HG03060 (cell line): ENCODE results near the gene HOGA1.

Experiments used
- ATAC-seq: cut with Tn5 transposase; IDR thresholded peaks from one replicate; pipeline ENCODE4 v1.9.1; 2021; ENCODE audit warnings: low read depth, moderate number of reproducible peaks; ENCODE audit not compliant: unreplicated experiment

The HOGA1 gene

GRCh38 chr10:97584060-97584797 is at the start of gene HOGA1:
HOGA1 (plus strand) TSS chr10:97584389; CDS start chr10:97584704, 315 bp downstream.
- peak; percentile 66 for ATAC-seq

- ATAC-seq, result no peak
These were observed 49.3 kb upstream of the HOGA1 start for GRCh38 chr10:97534746-97535367.

- ATAC-seq, result no peak
These were observed 46.9 kb upstream of the HOGA1 start for GRCh38 chr10:97537186-97537869.

- ATAC-seq, result no peak
These were observed 45.8 kb upstream of the HOGA1 start for GRCh38 chr10:97538411-97538810.

- ATAC-seq, result no peak
These were observed 45.4 kb upstream of the HOGA1 start for GRCh38 chr10:97538839-97539238.

GRCh38 chr10:97539523-97540200 is 44.5 kb upstream of the HOGA1 start:
- no peak for ATAC-seq

GRCh38 chr10:97540669-97541500 is 43.3 kb upstream of the HOGA1 start:
- ATAC-seq, result no peak

- ATAC-seq, result no peak
These were observed 41.8 kb upstream of the HOGA1 start for GRCh38 chr10:97542169-97543024.

- ATAC-seq, result no peak
These were observed 41.1 kb upstream of the HOGA1 start for GRCh38 chr10:97543025-97543546.

GRCh38 chr10:97546456-97547270 is 37.5 kb upstream of the HOGA1 start:
- no peak for ATAC-seq

- no peak for ATAC-seq
These were observed 37.0 kb upstream of the HOGA1 start for GRCh38 chr10:97547271-97547600.

GRCh38 chr10:97547962-97548361 is 36.2 kb upstream of the HOGA1 start:
- ATAC-seq, result no peak

- ATAC-seq, result no peak
These were observed 35.2 kb upstream of the HOGA1 start for GRCh38 chr10:97548828-97549455.

- no peak for ATAC-seq
These were observed 34.4 kb upstream of the HOGA1 start for GRCh38 chr10:97549587-97550322.

- no peak for ATAC-seq
These were observed 33.6 kb upstream of the HOGA1 start for GRCh38 chr10:97550336-97551149.

- ATAC-seq, result no peak
These were observed 32.9 kb upstream of the HOGA1 start for GRCh38 chr10:97551271-97551670.
